Gastroesophageal sphincter (tissue), 3 donors: ENCODE results near the gene SRP14.

Experiments used
- CTCF ChIP-seq, 4 experiments: fragments of 200-600 bp in 2 of 4; fragments of 450-650 bp in 2 of 4; sonication (generic) in 1 of 4; IDR thresholded peaks; one replicate each; pipeline ENCODE4 v1.5.1; 2017 to 2019; ENCODE audit warnings: antibody characterized with exemption in 4 of 4, mild to moderate bottlenecking in 2 of 4, moderate library complexity in 2 of 4
- POLR2A ChIP-seq, 2 donors: fragments of 450-650 bp; IDR thresholded peaks; one replicate each; pipeline ENCODE4 v1.6.1; 2017; ENCODE audit warnings: antibody characterized with exemption in 2 of 2, mild to moderate bottlenecking in 2 of 2, moderate library complexity in 1 of 2
- POLR2AphosphoS5 ChIP-seq: sonication (generic); formaldehyde crosslinking; IDR thresholded peaks from one replicate; pipeline ENCODE4 v1.6.1; 2017; ENCODE audit warnings: antibody characterized with exemption

DNA sequence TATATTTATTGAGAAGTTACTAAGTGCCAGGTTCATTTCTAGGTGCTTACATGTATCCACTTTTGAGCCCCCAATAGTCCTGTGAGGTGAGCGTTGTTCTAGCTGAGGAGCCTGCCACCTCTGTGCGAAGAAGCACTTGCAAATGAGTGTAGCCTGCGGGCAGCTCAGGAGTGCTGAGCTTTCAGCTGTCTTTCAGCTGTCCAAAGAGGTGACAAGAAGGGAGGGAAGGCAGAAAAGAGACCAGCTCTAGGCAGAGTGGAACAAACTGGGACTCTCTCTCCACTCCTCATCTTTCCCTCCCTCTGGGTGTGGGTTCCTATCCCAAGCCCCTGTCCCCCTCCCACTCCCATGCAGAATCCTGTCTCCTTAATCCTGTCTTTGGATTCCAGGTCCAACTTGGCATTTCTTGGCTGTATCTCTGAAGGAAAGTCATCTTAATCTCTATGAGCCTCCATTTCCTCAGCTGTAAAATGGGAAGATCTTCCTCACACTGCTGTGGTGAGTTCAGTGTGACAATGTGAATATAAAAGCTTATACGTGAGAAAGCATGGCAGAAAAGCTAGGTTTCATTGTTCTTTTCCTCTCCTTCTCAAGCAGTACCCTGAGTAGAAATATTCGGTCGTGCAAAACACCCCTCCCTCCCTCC is 6.7 kb upstream of the SRP14 start:
- TF ChIP-seq CTCF (IDR thresholded peaks at IDR 0.05) (no peak), POLR2AphosphoS5 (no peak), POLR2A (IDR thresholded peaks at IDR 0.05) (no peak)
